A549 treated with dexamethasone at 1 μM for 4 hours (cell line): ENCODE measurements around the gene CSTF2. TPM values are rescaled to one million over a fixed set of nuclear protein-coding genes. Genes with fewer than 3 reads are reported as not detected.

ENCODE experiments used
- total RNA-seq: library from RNA; stranded (reverse); fragments of 200-300 nt; extraction: Qiagen RNA extraction; gene quantifications from 5 replicates; pipeline ENCODE4 v1.2.3, GENCODE V29; 2022

Gene CSTF2
- total RNA-seq, result 31.2 to 33.1 TPM (median 32.0 TPM) in 5 replicates

GRCh38 chrX:100819837-100820666, at the start of gene CSTF2:
CSTF2 (plus strand) TSS chrX:100820391; CDS start chrX:100820417, 26 bp downstream.

DNA sequence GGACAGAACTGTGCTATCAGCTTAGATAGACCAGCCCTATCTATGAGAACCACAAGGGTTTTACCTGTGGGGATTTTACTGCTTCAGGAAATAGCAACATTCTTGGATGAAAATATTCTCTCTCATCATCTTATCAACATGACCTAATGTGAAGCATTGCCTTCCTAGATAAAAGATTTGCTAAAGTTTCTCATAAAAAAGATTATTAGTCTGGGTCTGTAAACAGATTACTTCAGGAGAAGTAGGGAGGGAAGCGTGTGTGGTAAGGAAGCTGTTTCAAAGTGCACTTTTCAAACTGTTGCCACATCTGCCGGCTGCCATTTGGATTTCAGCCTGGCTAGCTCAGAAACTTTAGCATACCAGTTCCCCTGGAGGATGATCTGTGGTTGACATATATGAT, 54.1 kb downstream of the CSTF2 start, which contains the start of gene NOX1:
TSS of gene NOX1 (minus strand) at position 35 of the 400 bp plus-strand sequence. CDS start 220 bp downstream, outside the sequence.

Other genes with a start within 250 kb of the CSTF2 start
- not detected in 5 replicates for gene TNMD, start 235.5 kb upstream of the CSTF2 start, total RNA-seq
- gene TSPAN6, start 183.6 kb upstream of the CSTF2 start, total RNA-seq, result 35.3 to 42.5 TPM (median 38.2 TPM) in 5 replicates
- gene SRPX2, start 176.2 kb upstream of the CSTF2 start, total RNA-seq, result 1.8 to 3.4 TPM (median 2.7 TPM) in 5 replicates
- 2.3 to 4.1 TPM (median 3.2 TPM) in 5 replicates for gene SYTL4, start 88.3 kb upstream of the CSTF2 start, total RNA-seq
- gene NOX1, start 54.0 kb downstream of the CSTF2 start, total RNA-seq, result 0.03 to 0.08 TPM (median 0.08 TPM) in 5 replicates
- 0.83 to 1.2 TPM (median 0.89 TPM) in 5 replicates for gene XKRX, start 108.5 kb downstream of the CSTF2 start, total RNA-seq
- gene ARL13A, start 149.3 kb downstream of the CSTF2 start, total RNA-seq, result 0.08 to 0.30 TPM (median 0.18 TPM) in 5 replicates
- gene TRMT2B, start 231.7 kb downstream of the CSTF2 start, total RNA-seq, result 14.0 to 17.6 TPM (median 16.8 TPM) in 5 replicates